GM21717 (cell line): ENCODE results near the gene EXOC4.

ENCODE experiments used
- ATAC-seq: cut with Tn5 transposase; IDR thresholded peaks from one replicate; pipeline ENCODE4 v1.9.1; 2021; ENCODE audit warnings: mild to moderate bottlenecking, moderate library complexity; ENCODE audit not compliant: unreplicated experiment

The EXOC4 gene

DNA sequence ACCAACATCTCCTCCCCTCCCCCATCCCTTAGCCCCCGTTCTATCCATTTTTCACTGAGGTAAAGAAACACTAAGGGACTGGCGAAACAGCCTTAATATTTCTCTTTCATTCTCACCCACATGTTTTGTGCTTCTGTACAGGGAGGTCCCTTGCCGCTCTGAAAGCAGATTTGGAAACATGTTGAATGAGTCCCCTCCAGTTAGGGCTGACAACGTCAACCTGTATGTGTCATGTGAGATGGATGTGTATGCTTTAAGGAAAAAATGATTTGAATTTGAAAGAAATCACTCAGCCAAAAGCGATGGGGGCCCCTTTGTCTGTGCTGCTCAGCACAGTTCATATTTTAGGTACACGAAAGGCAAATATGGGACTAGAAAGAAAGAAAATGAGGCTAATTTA, 560.0 kb downstream of the EXOC4 start:
- ATAC-seq = no peak

DNA sequence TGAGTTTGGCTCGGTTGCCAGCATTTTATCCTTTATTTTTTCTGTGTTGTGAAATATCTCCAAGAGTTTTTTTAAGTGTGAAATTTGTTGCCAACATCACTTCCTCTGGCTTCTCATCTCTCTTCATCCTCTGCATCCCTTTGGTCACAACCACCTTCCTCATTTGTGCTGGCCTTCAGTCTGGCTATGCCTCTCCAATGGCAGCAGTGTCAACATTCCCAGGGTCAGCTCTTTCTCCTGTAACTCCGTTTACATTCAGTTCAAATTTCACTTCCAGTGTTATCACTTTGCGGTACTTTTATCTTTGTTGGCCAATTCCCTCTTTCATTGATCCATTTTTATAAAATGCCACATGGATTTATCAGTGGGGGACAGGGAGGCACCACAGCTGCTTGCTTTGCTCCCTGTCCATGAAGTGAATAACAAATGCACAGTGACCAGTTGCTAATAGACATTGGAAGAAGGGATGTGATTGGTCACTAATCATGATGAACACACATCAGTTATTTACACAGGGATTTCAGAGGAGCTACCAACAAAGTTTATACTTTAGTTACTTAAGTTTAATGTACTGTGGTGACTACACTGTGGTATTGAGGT, 562.8 kb downstream of the EXOC4 start:
- no peak for ATAC-seq

DNA sequence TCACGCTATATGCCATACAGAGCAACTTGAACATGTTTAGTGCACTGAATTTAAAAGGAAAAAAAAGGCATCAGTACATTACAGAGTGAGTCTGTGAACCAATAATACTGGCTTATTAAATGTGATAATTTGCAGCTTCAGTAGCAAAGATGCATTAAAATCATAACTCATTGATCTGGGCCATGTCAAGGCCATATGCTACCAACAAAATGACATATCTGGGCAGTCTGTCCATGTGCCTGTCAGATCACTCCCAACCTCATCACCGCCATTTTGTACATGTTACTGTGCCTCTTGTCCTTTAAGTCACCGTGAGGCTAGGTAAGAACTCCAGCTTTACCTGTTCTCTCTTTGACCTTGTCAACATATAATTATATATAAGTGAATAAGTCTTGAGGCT, 566.8 kb downstream of the EXOC4 start:
- no peak for ATAC-seq

DNA sequence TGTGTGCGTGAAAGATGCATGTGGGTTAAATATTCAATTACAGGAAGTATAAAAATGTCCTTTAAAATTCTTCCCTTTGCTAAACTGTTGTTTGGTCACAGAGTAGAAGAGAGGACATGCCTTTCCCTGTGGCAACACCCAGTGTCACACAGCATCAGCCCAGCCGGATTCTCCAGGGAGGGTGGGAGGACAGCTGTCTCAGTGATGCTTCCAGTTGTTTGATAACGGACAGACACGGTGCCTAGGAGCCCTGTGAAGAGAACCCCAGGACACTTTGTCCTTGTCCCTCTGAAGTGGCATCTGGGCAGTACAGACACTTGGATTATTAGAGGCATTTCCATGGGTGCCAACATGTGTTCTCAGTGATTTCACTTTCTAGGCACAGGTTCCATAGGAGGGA, 567.7 kb downstream of the EXOC4 start:
- no peak for ATAC-seq

DNA sequence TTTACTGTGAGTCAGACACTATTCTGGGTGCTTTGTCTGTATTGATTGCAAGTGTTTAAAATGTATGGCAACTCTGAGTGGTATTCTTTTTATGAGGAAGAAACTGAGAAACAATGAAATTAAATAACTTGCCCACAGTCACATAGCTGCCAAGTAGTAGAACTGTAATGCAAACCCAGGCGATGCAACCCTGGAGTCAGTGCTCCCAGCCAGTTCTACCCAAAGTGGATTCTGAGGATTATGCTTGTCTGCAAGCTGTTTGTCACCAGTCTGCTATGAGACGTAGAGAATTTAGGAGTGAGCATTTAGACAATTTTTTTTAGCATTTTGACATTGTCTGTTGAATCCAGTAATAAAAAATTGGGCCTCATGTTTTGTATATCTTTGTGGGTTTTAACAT, 568.3 kb downstream of the EXOC4 start:
- no peak for ATAC-seq

DNA sequence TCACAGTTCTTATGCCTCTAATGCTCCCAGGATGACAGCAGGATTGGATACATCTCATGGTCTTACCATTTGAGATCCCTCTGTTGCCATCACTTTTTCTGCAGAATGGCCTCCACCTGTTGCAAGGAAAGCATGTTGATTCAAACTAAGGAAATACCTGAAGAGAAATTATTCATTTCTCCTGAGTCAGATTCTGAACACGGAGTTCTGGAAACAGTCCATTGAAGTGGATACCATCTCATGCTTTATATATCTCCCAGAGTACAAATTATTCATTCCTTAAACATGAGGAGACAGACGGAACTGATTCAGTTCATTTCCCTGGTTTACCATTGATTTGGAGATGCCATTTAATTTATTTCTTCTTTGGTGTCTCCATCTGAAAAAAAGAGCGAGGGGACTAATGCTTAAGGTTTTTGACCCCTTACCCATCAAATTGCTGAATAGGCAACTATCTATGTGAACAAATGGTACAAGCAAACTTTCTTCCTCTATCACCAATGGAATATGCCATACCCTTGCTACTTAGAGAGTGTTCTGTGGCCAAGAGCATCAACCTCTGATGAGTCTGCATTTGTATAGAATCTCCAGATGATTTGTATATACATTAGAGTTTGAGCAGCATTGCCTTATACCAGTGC, 569.2 kb downstream of the EXOC4 start:
- ATAC-seq = no peak

DNA sequence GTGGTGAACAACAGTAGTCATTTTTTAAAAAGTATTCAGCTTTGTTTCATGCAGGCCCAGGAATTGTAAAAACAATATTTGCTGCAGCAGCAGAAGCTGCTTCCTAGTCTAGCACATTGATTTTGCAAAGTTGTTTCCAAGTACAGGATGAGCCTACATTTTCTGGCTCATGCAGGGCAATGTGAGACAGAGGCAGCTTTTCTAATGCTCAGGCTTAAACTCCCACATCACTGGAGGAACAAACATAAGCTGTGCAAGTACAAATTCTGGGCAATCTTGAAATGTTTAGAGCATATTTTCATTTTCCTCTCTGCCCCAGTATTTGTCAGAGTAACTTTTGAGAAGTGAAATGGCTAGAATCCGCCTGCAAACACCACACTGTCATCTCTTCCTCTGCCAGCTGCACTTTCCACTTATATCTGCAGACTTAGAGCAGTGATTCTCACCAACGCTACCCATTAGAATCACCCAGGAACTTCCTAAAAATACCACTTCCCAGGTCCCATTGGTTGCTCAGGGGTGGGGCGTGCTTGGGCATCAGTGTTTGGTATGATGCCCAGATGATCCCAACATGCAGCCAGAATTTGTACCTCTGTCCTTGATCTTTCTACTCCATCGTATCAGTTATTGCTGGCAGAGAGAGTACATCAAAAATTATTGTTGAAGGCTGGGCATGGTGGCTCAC, 570.1 kb downstream of the EXOC4 start:
- no peak for ATAC-seq

DNA sequence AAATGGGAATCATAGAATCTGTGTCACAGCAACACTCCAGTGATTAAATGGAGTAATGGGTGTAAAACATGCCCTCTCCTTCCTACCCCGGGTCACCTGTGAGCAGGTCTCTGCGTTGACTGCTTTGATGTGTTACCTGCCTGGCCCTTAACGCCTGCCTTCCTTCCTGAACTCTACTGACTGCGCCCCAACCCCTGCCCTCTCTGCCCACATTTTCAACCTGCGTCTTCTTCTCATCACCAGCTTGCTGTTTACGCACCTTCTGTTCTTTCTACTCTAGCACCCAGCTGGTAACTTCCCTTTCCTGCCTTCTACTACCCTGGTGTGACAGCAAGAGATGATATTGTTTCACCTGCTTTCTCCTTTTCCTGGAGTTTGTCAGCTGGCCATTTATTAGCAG, 571.3 kb downstream of the EXOC4 start:
- ATAC-seq = no peak

DNA sequence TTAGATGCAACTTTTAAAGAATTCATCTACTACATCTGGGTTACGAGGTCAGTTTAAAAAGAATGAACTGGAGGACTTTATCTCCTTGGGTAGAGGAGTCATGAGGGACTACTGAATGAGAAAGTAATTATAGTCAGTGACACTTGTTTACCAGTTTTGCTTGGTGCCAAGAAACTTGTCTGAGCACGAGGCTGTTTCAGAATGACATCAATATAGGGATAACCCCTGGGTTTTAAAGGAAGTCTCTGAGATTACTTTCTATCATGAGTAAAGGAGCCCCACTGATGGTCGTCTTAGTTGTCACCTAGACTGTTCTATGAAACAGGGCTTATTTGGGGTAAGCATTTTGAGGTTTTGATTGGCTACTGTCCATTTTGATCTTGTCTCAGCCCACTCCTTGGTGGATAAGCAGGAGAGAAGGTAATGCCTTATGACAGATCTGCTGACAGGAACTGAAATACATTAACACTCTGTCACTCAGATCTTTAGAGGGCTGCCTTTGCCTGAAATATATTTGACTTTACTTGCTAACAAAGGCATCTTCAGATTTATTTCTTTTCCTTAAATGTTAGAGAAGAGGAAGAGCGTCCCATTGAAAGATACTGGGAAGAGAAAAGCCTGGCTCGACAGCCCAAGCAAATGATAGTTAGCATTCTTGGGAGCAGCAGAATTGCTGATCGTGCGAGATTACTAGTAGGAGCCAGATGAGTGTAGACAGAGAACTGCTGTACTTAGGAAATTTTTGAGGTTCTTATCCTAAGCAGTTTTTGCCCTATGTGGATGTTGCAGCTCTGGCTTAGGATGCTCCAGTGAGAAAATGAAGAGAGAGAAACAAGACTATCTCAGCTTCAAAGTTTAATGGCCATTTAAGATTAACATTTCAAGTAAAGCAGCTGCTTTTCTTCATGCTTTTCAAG, 575.1 kb downstream of the EXOC4 start:
- ATAC-seq = no peak

DNA sequence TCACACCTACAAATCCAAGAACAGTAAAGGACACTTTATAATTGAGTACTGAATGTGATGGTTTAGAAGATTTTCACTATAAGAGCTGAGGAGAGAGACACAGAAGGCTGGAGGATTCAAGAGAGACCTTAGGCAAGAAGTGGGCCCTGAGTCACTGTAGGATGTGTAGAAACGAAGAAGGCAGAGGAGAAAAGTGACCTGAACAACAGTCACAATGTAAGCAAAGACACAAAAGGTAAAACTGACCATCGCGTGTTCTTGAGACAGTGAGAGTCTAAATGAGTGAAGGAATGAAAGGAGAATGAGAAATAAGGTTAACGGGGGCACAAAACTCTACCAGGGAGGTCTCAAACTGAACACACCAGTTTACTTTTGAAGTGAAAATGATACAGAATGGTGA, 576.0 kb downstream of the EXOC4 start:
- no peak for ATAC-seq

DNA sequence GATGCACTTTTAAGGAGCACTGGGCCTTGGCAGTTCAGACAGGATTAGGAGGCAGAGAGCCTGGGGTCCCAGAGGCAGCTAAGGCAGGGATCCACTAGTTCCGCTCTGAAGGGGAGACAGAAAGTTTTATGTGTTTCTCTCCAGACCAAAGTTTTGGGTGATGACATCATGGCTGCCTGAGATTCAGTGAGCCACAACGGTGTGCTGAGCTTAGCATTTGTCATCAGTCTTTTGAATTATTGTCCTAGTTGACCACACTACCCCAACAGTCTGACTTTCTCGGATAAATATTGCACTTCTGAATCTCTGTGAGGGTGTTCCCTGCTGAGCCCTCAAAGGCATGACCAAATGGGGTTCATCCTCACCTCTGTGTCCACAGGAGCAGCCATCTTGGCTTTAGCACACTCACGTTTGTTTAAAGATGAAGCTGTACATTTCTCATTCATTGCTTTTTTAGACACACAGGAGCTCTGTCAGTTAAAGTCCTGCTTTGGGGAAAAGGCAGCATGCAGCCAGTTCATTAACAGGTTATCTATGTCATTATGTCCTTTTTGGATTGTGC, 576.5 kb downstream of the EXOC4 start:
- no peak for ATAC-seq

DNA sequence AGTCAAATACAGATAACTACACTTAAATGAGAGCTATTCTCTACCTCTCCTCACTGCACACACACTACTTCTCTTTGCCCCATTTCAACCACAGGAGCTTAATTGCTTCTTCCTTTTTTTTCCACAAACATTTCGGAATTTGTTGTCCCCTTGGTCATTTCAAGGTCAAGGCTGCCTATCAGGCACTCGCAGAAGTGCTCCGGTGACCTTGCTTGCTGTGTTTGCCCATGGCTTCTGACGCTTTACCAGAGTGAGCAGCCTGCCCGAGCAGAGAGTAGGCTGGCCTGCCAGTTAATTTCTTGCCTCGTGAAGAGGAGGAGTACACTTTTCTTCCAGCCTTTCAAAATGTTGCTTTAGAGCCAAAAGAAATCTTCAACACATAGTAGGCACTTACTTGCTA, 577.2 kb downstream of the EXOC4 start:
- no peak for ATAC-seq

DNA sequence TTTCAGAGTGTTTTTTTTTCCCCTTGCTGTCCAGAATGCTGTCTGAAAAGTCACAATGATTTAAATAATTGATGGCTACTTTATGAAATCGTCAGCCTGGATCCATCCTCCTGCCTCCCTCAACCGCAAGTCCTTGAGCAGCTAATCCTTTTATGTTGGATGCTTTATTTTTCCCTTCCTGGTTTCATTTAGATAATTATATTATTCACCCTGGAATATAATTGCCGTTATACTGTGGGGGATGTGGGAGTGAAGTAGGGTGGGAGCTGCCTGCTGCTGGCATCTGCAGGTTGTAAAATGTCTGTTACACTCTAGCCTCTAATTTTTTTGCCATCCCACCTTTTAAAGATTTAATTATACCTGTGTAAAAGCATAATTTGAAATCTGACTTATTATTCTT, 583.8 kb downstream of the EXOC4 start:
- ATAC-seq = no peak

DNA sequence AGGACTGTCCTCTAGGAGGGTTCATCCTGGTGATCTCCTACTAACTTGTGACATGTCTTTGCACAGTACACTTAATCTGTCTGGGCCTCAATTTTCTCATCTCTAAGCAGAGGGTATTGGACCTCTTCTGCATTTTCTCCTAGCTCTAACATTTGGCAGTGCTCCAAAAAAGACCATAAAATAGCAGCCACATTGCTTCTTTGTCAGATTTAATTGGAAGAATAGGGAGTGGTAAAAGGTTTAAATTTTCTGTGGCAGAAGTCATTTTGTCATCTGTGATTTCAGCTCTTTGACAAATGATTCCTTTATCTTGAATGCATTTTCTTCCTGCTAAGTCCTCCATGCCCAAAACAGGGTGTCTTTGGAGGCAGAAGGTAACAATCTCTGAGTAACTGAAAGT, 584.3 kb downstream of the EXOC4 start:
- no peak for ATAC-seq

DNA sequence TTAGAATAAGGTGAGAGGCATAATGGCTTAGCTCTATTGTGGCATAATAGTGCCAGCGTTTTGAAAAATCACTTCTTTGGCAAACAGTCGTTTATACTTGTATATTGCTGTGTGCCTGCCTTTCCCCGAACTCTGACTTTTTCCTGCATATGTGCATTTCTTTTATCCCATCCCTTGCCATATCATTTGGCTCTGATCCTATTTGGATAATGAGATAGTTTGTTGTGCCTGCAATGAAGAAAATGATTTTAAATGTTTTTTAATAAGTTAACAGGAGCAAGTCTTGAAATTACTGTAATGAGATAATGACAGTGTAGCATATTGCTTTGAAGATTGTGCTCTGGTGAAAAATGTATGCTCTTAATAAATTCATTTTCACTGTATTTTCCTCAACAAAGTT, 586.2 kb downstream of the EXOC4 start:
- no peak for ATAC-seq

DNA sequence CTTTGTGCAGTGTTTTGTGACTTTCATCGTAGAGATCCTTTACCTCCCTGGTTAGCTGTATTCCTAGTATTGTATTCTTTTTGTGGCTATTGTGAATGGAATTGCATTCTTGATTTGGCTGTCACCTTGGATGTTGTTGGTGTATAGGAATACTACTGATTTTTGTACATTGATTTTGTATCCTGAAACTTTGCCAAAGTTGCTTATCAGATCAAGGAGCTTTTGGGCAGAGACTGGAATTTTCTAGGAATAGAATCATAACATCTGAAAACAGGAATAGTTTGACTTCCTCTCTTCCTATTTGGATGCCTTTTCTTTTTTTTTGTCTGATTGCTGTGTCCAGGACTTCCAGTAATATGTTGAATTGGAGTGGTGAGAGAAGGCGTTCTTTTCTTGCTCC, 590.5 kb downstream of the EXOC4 start:
- ATAC-seq = no peak

DNA sequence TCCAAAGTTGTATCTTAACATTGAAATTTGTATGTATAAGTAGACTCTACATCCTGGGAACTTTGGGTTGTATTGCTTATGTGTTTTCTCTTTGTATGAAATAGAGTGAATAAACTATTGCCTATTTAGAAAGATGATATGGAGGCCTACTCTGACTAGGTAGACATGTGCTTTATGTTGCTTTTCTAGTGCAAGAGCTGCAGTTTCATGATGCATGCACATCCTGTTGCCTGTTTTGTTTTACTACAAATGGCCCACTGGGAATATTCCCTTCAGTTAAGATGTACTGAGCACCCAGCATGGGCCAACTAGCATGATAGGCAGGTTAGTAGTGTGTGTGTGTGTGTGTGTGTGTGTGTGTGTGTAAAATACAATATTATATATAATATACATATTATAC, 592.1 kb downstream of the EXOC4 start:
- no peak for ATAC-seq

DNA sequence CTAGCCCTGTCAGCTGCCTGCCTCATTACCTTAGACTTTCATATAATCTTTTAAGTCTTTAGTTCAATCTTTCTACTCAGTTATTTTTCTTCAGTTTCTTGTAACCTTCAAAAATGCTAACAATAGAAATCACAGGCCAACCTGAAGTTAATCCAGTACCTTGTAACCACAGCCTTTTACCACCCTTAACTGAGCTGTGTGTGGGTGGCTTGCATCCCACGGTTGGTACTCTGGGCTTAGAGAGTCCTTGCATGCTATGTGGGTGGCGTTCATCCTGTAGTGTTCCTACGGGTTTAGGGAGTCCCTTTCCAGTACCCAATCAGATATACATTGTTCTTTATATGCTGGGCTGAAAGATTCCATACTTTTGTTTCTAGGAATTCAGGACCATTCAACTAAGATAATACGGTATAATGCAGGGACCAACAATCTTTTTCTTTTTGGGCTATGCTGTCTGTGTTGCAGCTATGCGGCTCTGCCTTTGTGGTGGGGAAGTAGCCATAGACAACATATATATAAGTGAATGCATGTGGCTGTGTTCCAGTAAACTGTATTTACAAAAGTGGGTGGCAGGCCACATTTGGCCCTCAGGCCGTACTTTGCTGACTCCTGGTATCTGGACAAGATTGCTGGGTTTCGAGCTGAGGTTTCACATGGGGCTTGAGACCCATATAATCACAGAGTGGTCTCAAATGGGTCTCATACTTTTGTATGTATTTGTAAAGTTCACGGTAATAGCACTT, 593.5 kb downstream of the EXOC4 start:
- no peak for ATAC-seq

DNA sequence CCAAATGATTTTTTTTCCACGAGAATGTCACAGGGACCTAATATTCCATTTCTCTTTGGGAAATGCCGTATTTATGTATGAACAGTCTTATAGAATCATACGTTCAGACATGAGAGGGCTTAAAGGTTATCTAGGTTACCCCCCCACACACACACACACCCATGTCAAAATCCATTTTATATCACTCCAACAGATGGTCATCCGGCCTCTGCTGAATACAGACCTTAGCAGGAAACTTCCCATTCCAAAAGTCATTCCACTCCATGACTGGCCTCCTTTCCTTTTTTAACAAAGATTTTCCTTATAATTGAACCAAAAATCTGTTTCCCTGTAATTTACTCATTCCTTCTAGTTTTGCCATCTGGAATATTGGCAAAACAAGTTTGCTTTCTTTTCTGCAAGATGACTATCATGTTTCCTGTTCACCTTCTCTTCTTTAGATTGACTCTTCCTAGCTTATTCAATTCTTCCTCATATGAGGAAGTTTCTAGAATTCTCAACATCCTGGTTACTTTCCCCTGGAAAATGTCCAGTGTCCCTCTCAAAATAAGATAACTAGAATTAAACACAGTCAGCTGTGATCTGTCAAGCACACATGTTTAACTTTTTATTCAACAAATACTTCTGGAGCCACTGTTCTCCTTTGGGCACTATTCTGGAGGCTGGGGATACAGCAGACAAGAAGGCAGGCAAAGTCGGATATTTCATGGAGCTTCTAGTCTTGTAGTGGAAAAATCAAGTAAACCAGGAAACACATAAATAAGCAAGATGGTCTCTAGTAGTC, 597.8 kb downstream of the EXOC4 start:
- no peak for ATAC-seq

DNA sequence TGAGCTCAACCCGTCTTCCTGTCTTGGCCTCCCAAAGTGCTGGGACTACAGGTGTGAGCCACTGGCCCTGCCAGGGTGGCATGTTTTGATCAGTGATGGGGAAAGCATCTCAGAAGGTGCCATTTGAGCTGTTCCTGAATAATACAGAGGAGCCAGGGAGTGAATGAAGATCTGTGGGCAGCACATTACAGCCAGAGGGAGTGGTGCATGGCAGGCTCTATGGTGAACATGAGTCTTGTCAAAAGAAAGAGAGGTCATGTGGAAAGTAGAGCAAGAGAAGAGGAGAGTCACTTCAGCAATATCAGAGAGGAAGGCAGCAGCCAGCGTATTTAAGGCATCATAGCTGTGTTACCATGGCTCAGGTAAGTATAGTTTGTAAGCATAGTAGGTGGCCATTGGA, 598.5 kb downstream of the EXOC4 start:
- ATAC-seq = no peak
